Fibroblast of lung (primary cell): Measurements from ENCODE around the gene HINT2.

ENCODE experiments used
- EZH2 ChIP-seq: IDR thresholded peaks from 2 replicates; pipeline ENCODE4 v1.5.1; 2012; ENCODE audit warnings: low read length, control low read depth, mild to moderate bottlenecking; ENCODE audit errors: missing control alignments
- TF ChIP-seq, protein P1 (sequence below), 2 donors: IDR thresholded peaks in 1 of 2; conservative IDR thresholded peaks in 1 of 2; 1 replicate in 1 of 2; 2 replicates in 1 of 2; pipeline ENCODE4 v1.5.1; 2011 to 2012; ENCODE audit warnings: low read length in 2 of 2, control low read depth in 1 of 2, inconsistent platforms in 1 of 2, low read depth in 1 of 2, mild to moderate bottlenecking in 1 of 2

DNA sequence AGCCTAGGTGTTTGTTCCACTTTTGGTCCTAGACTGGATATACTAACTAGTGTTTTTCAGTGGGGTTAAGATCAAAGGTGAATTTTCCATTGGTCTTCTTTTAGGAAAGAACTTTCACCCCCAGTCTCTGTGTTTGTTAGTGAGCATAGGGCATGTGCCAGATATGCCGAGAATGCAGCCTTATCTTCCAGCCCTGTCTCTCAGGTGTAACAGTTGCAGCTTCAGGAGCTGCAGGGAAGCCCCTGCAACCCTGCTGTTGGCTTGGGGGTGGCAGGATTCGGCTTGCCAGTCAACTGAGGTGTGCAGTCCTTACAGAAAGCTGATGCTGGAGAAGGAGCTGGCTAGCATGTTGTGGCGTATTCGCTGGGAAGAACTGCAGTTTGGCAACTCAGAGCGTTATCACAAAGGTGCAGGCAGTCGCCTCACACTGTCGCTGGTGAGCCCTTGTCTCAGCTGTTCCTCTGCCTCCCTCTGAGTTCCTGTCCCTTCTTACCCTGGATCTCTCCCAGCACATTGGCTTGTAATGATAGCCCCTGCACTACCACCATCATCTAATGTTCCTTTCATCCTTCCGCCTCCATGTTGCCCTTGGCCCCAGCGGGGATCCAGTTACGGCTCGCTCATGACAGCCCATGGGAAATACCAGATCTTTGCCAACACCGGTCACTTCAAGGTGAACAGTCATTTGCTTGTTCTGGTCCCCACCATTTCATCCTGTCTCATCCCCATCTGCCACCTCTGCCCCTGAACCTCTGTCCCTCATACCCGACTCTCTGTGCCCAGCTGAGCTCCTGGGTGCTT, 13.3 kb downstream of the HINT2 start:
- TF ChIP-seq, protein P1, sequence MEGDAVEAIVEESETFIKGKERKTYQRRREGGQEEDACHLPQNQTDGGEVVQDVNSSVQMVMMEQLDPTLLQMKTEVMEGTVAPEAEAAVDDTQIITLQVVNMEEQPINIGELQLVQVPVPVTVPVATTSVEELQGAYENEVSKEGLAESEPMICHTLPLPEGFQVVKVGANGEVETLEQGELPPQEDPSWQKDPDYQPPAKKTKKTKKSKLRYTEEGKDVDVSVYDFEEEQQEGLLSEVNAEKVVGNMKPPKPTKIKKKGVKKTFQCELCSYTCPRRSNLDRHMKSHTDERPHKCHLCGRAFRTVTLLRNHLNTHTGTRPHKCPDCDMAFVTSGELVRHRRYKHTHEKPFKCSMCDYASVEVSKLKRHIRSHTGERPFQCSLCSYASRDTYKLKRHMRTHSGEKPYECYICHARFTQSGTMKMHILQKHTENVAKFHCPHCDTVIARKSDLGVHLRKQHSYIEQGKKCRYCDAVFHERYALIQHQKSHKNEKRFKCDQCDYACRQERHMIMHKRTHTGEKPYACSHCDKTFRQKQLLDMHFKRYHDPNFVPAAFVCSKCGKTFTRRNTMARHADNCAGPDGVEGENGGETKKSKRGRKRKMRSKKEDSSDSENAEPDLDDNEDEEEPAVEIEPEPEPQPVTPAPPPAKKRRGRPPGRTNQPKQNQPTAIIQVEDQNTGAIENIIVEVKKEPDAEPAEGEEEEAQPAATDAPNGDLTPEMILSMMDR (conservative IDR thresholded peaks at IDR 0.05 in 1 of 2, IDR thresholded peaks at IDR 0.05 in 1 of 2; ENCODE audit: low read depth in 1 of 2, low read length in 2 of 2): no peak
- no peak for TF ChIP-seq EZH2
